HEK293T (cell line): ENCODE measurements around the gene AMIGO2.

ENCODE experiments used
- CTCF ChIA-PET: fragments of 350-600 bp; formaldehyde crosslinking; extraction: SDS; loops from one replicate; lab custom pipeline; 2021; ENCODE audit warnings: antibody characterized with exemption, inconsistent platforms; lab: Yijun Ruan, JAX
- POLR2A ChIA-PET: fragments of 350-600 bp; formaldehyde crosslinking; extraction: SDS; loops from one replicate; lab custom pipeline; 2020; ENCODE audit warnings: antibody characterized with exemption, inconsistent platforms; lab: Yijun Ruan, JAX
- DNase-seq: peaks from one replicate; pipeline ENCODE4 v3.0.0; 2012; ENCODE audit warnings: mixed read lengths; ENCODE audit errors: extremely low spot score
- ARNT ChIP-seq: fragments of 450-650 bp; IDR thresholded peaks from 2 replicates; pipeline ENCODE4 v1.6.1; 2017; ENCODE audit warnings: mild to moderate bottlenecking
- BHLHE40 ChIP-seq: fragments of 450-650 bp; IDR thresholded peaks from 2 replicates; pipeline ENCODE4 v1.6.1; 2016; ENCODE audit warnings: mild to moderate bottlenecking, moderate library complexity, borderline replicate concordance
- CTBP1 ChIP-seq: fragments of 450-650 bp; IDR thresholded peaks from 2 replicates; pipeline ENCODE4 v1.6.1; 2016; ENCODE audit warnings: borderline replicate concordance
- ELF4 ChIP-seq: fragments of 450-650 bp; IDR thresholded peaks from 2 replicates; pipeline ENCODE4 v1.6.1; 2017; ENCODE audit warnings: antibody characterized with exemption
- FOXA1 ChIP-seq: fragments of 450-650 bp; IDR thresholded peaks from 2 replicates; pipeline ENCODE4 v1.6.1; 2016; ENCODE audit warnings: mild to moderate bottlenecking
- FOXK2 ChIP-seq: fragments of 450-650 bp; IDR thresholded peaks from 2 replicates; pipeline ENCODE4 v1.6.1; 2016; ENCODE audit warnings: mild to moderate bottlenecking
- FOXM1 ChIP-seq: fragments of 450-650 bp; IDR thresholded peaks from 2 replicates; pipeline ENCODE4 v1.6.1; 2017; ENCODE audit warnings: mild to moderate bottlenecking, borderline replicate concordance
- HDGF ChIP-seq: fragments of 450-650 bp; IDR thresholded peaks from 2 replicates; pipeline ENCODE4 v1.6.1; 2017; ENCODE audit warnings: antibody characterized with exemption, borderline replicate concordance
- L3MBTL2 ChIP-seq: fragments of 450-650 bp; conservative IDR thresholded peaks from 2 replicates; pipeline ENCODE4 v1.6.1; 2016; ENCODE audit warnings: mild to moderate bottlenecking
- LEF1 ChIP-seq: fragments of 450-650 bp; IDR thresholded peaks from 2 replicates; pipeline ENCODE4 v1.6.1; 2017; ENCODE audit warnings: mild to moderate bottlenecking, borderline replicate concordance
- NFRKB ChIP-seq: fragments of 450-650 bp; IDR thresholded peaks from 2 replicates; pipeline ENCODE4 v1.6.1; 2016; ENCODE audit warnings: mild to moderate bottlenecking, moderate library complexity
- SP1 ChIP-seq: fragments of 450-650 bp; IDR thresholded peaks from 2 replicates; pipeline ENCODE4 v1.6.1; 2017
- SUZ12 ChIP-seq: fragments of 450-650 bp; IDR thresholded peaks from 2 replicates; pipeline ENCODE4 v1.6.1; 2016; ENCODE audit warnings: mild to moderate bottlenecking
- TARDBP ChIP-seq: fragments of 450-650 bp; IDR thresholded peaks from 2 replicates; pipeline ENCODE4 v1.6.1; 2016
- ZNF384 ChIP-seq: fragments of 450-650 bp; IDR thresholded peaks from 2 replicates; pipeline ENCODE4 v1.6.1; 2016
- TF ChIP-seq, protein P1 (sequence below): fragments of 450-650 bp; IDR thresholded peaks from 2 replicates; pipeline ENCODE4 v1.6.1; 2016

The AMIGO2 gene

DNA sequence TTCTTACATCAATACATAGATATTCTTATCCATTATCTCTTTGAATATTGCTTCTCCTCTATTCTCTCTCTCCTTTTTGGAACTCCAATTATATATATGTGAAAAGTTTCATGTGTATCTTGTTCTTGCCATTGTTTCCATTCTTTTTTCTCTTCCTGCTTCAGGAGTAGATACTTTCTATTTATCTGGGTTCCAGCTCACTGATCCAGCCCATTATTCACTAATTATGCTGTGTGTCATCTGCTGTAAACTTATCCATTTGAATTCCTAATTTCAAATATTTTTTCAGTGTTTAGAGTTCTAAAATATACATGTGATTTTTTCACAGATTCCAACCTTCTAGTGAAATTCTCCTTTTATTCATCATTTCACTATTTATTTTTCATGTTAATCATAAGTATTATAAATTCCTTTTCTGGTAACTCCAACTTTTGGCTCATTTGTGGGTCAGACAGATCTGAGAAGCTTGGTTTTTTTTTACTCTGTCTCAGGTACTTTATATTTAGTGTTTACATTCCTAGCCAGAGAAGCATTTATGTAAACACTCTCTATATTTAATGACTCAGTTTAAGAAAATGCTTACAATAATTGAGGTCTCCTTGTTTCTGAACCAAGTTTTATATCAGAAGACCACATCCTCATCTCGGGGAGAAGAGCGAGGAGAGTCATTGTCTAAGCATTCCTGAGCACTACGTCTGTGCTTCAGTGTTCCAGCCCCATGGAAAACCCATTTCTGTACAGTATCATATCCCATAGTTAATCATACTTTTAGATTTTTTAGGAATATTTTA is 15.9 kb upstream of the AMIGO2 start:
- TF ChIP-seq CTBP1 (no peak), FOXM1 (no peak), NFRKB (no peak), ELF4 (no peak), FOXA1 (no peak), LEF1 (no peak), HDGF (no peak), L3MBTL2 (no peak)
- TF ChIP-seq, protein P1, sequence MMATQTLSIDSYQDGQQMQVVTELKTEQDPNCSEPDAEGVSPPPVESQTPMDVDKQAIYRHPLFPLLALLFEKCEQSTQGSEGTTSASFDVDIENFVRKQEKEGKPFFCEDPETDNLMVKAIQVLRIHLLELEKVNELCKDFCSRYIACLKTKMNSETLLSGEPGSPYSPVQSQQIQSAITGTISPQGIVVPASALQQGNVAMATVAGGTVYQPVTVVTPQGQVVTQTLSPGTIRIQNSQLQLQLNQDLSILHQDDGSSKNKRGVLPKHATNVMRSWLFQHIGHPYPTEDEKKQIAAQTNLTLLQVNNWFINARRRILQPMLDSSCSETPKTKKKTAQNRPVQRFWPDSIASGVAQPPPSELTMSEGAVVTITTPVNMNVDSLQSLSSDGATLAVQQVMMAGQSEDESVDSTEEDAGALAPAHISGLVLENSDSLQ, result no peak
- ChIA-PET CTCF (no interaction called here), POLR2A (interaction anchor here (0.6 kb wide), 1 partner anchor 610 kb away, joined by 3 read pairs; the partner anchor contains the start of gene RPAP3)
- no peak for DNase-seq

DNA sequence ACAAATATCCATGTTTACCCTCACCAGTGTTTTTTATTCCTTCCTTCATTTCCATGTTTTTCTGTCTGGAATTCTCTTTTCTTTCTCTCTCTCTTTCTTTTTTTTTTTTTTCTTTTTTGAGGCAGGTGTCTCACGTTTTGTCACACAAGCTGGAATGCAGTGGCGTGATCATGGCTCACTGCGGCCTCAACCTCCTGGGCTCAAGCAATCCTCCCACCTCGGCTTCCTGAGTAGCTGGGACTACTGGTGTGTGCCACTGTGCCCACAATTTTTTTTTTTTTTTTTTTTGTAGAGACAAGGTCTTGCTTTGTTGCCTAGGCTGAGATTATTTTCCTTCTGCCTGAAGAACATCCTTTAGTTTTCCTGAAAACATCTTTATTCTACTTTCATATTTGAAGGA is 15.0 kb upstream of the AMIGO2 start:
- DNase-seq, result no peak
- POLR2A ChIA-PET, result interaction anchor here (0.6 kb wide), 1 partner anchor 611 kb away, joined by 3 read pairs; the partner anchor contains the start of gene RPAP3
- CTCF ChIA-PET, result no interaction called here
- no peak for TF ChIP-seq FOXK2

DNA sequence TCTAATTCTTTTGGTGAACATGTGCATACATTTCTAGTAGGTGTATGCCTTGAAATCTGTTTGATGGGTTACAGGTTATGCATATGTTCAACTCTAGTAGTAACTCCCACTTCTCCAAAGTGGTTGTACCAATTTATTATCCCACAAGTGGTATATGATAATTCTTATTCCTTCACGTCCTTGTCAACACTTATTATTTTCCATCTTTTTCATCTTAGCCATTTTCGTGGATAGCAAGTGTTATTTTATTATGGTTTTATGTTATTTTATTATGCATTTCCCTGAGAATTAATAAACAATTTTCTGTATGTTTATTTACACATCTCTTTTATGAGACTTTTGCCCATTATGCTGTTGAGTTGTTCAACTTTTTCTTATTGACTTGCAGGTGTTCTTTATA is 11.2 kb upstream of the AMIGO2 start:
- ChIA-PET CTCF (no interaction called here), POLR2A (no interaction called here)
- no peak for DNase-seq
- no peak for TF ChIP-seq FOXK2
- TF ChIP-seq L3MBTL2, result no peak
- no peak for TF ChIP-seq TARDBP
- TF ChIP-seq SUZ12, result no peak
- TF ChIP-seq CTBP1, result no peak

DNA sequence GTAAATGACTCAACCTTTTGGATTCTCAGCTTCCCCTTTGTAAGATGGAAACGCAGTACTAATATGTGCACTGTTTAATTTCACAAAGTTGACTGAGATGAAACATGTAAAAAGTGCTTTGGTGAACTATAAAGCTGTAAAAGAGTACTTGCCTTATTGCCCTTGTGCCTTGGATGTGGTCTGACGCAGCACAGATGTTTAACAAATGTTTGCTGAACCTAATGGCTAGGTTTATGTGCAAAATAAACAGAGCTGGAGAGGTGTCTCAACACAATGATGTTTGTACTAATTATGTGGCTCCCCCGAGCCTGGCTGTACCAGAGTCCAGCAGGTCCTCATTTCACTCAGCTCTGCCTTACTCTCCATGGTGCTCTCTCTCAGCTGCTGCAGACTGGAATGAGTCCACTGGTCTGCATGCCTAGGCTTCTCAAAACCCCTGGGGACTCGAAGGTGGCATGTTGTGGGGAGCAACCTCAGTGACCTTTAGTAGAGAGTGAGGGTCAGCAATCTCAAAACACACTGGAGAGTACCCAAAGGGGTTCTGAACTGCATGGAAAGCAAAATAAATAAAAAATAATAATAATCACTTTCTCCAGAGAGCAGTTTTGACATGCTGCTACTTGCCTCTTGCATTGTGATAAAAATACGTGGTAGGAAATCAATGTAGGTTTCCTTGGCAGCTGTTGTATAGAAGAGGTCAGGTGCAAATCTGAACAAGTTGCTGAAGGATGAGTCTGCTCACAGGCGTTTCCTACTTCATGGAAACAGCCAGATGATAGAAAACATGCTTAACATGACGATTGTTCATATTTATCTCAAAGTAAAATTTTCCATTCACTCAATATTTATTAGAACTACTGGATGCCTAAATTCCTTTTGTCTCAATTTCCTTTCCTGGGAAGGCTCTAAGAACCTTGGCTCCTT is 8.5 kb upstream of the AMIGO2 start:
- POLR2A ChIA-PET, result no interaction called here
- TF ChIP-seq FOXA1 (no peak), SP1 (no peak), TARDBP (no peak), LEF1 (no peak), L3MBTL2 (no peak)
- CTCF ChIA-PET, result no interaction called here
- no peak for DNase-seq

DNA sequence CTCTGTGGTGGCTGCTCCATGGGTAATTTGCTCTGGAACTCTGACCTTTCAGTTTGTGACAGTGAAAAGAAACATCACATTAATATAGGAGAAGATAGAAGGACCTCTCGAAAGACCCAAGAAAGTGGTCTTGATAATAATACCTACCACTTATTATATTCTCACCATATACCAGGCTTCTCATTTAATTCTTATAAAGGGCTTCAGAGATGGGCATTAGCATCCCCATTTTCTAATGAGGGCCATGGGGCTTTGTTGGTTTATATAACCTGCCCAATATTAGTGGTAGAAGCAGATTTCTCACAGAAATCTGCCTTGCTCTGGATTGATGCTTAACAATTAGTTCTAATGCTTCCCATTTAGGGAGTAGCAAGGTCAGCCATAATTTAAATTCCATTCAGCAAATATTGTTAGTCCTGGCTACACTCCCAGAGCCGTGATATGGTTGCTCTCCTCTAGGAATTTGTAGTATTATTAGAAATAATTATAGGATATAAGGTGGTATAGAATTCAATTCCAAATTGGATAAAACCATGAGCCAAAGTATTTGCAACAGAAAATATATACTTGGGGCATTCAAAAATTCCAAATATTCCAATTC is 7.4 kb upstream of the AMIGO2 start:
- ChIA-PET POLR2A (no interaction called here), CTCF (no interaction called here)
- DNase-seq, result no peak
- TF ChIP-seq L3MBTL2 (no peak), ARNT (no peak), FOXM1 (no peak), FOXA1 (no peak), FOXK2 (no peak), TARDBP (no peak), HDGF (no peak), SUZ12 (no peak), CTBP1 (no peak), BHLHE40 (no peak), LEF1 (no peak), ELF4 (no peak), NFRKB (no peak), ZNF384 (no peak), SP1 (no peak)
- TF ChIP-seq, protein P1, result no peak

DNA sequence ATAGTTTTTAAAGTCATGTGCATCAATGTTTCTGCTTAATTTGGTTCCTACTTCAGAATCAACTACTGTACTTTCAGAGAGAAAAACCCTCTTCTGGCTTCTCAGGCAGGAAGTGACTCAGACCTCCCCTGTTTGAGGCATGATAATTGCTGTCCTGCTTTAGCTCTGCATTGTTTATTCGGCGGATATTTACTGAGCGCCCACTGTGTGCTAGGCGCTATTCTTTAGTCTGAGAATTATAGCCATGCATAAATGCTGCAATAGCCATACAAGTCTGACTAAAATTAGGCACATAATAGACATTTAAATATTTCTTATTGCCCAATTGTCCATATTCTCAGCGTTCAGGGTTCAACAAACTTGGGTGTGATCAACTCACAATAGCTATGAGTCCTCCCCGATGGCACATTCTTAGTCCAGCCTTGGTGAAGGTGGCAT is 6.1 kb upstream of the AMIGO2 start:
- ChIA-PET CTCF (interaction anchor here (0.7 kb wide), 1 partner anchor 323 kb away, joined by 5 read pairs; no protein-coding TSS in a partner anchor), POLR2A (no interaction called here)
- TF ChIP-seq L3MBTL2 (no peak), NFRKB (no peak), ARNT (no peak), BHLHE40 (no peak), HDGF (no peak), SUZ12 (no peak), CTBP1 (no peak), ELF4 (no peak), ZNF384 (no peak), TARDBP (no peak)
- no peak for DNase-seq

DNA sequence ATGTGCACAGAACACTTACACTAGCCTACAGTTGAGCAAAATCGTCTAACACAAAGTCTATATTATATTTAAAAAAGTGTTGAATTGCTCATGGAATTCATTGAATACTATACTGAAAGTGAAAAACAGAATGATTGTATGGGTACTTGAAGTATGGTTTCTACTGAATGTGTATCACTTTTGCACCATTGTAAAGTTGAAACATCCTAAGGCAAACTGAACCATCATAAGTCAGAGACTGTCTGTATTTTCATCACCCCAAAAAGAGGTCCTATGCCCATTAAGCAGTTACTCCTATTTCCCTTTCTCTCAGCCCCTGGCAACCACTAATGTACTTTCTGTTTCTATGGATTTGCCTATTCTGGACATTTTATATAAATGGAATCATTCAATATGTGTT is 4.4 kb upstream of the AMIGO2 start:
- POLR2A ChIA-PET, result no interaction called here
- CTCF ChIA-PET, result no interaction called here

More for the DNA sequence above, 4.4 kb upstream of the AMIGO2 start:
- no peak for DNase-seq
- TF ChIP-seq TARDBP (no peak), L3MBTL2 (no peak), ZNF384 (no peak), BHLHE40 (no peak), FOXM1 (no peak), ARNT (no peak), FOXK2 (no peak), FOXA1 (no peak), SP1 (no peak), ELF4 (no peak), LEF1 (no peak), CTBP1 (no peak), SUZ12 (no peak), HDGF (no peak)
- TF ChIP-seq, protein P1, result no peak
